Activated gamma-delta T cell treated with anti-CD3 and anti-CD28 coated beads, Interleukin-2, amount 50 U/mL, for 16 hours (primary cell): Measurements from ENCODE around the gene ASB3.
"Not testable (repeated sequence)": the region's sequence is repeated elsewhere in the genome, so short reads cannot be mapped to it uniquely, and the experiment has no call there.

ENCODE experiments used
- DNase-seq: peaks from one replicate; pipeline ENCODE4 v3.0.0-alpha.2; 2020; ENCODE audit warnings: low read depth

The ASB3 gene, protein sequence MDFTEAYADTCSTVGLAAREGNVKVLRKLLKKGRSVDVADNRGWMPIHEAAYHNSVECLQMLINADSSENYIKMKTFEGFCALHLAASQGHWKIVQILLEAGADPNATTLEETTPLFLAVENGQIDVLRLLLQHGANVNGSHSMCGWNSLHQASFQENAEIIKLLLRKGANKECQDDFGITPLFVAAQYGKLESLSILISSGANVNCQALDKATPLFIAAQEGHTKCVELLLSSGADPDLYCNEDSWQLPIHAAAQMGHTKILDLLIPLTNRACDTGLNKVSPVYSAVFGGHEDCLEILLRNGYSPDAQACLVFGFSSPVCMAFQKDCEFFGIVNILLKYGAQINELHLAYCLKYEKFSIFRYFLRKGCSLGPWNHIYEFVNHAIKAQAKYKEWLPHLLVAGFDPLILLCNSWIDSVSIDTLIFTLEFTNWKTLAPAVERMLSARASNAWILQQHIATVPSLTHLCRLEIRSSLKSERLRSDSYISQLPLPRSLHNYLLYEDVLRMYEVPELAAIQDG

DNA sequence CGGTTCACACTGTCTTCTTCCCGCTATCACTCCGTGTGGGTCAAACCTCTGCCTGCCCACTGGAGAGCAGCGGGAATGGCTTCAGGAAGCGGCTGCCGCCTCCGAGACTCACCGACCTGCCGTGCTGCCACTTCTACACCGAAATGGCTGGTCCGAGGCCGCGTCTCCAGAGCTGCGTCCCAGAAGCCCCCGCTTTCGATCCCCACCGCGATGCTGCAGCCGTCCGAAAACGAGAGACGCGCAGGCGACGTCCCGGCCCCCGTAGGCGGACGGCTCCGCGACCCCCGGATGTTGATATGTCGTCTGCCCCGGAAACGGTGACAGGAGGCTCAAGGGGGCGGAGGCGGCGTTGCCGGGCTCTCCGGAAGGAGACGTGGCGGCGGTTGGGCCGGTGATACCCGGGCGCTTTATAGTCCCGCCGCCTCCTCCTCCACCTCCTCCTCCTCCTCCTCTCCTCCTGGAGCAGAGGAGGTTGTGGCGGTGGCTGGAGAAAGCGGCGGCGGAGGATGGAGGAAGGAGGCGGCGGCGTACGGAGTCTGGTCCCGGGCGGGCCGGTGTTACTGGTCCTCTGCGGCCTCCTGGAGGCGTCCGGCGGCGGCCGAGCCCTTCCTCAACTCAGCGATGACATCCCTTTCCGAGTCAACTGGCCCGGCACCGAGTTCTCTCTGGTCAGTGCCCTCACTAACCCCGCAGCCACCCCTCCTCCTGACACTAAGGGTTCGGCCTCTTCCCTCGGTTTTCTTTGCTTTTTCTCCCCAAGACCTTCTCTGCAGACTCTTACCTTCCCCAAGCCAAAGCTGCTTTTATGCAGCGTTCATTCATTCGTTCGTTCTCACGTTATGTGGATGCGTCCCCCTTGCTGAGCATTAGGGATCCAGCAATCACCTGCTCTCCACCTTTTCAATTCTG, at the start of gene ASB3, which contains the start of gene ERLEC1:
TSS of gene ASB3 (minus strand) at position 249 of the 909 bp plus-strand sequence. CDS start 21,381 bp downstream, outside the sequence.
TSS of gene ERLEC1 (plus strand) at position 340 of the 909 bp plus-strand sequence. CDS start at position 507, 167 bp downstream.
- DNase-seq = peak; percentile 89

DNA sequence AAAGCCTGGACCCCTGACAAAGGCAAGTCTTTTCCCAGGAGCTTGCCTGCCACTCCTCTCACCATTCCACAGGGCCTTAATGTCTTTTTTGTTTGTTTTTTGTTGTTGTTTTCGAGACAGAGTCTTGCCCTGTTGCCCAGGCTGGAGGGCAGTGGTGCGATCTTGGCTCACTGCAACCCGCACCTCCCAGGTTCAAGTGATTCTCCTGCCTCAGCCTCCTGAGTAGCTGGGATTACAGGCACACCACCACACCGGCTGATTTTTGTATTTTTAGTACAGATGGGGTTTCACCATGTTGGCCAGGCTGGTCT, 43.2 kb upstream of the ASB3 start:
- not testable (repeated sequence) for DNase-seq

DNA sequence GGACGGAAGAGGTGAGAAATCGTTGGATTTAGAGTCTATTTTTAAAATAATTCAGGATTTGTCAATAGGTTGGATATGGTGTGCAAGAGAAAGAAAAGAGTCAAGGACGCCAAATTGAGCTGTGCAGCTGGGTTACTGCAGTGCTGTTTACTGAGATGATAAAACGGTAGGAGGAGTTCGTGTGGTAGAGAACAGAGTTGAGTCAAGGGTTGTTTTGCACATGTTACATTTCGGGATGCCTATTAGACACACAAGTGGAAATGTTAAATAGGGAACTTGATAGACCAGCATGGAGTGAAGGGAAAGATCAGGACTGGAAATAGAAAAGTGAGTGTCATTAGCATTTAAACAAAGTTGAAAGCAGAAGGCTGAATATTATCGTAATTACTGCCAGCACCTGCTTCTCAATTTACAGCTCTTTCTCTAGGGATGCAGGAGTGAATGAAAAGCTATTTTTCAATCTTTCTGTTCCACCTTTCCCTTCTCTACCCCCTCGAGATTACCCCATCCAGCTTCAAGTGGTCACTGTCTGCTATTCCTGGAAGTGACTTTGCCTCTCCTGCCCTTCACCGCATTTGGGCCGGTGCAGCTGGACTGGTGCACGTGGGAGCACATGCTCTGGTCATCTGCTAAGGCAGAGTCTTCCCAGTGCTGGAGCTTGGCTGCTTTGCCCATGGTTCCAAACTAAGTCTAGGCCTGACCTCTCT, 42.7 kb upstream of the ASB3 start:
- DNase-seq = no peak

DNA sequence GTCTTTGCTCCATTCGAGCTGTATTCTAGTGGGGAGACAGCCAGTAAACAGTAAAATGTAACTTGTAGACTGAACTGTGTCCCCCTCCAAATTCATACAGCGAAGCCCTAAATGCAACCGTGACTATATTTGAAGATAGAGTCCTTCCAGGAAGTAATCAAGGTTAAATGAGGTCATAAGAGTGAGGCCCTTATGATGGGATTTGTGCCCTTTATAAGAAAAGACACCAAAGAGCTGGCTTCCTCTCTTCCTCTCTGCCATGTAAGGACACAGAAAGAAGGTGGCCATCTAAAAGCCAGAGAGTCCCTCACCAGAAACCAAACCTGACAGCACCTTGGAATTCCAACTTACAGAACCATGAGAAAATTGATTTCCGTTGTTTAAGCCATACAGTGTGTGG, 41.6 kb upstream of the ASB3 start:
- DNase-seq = no peak

DNA sequence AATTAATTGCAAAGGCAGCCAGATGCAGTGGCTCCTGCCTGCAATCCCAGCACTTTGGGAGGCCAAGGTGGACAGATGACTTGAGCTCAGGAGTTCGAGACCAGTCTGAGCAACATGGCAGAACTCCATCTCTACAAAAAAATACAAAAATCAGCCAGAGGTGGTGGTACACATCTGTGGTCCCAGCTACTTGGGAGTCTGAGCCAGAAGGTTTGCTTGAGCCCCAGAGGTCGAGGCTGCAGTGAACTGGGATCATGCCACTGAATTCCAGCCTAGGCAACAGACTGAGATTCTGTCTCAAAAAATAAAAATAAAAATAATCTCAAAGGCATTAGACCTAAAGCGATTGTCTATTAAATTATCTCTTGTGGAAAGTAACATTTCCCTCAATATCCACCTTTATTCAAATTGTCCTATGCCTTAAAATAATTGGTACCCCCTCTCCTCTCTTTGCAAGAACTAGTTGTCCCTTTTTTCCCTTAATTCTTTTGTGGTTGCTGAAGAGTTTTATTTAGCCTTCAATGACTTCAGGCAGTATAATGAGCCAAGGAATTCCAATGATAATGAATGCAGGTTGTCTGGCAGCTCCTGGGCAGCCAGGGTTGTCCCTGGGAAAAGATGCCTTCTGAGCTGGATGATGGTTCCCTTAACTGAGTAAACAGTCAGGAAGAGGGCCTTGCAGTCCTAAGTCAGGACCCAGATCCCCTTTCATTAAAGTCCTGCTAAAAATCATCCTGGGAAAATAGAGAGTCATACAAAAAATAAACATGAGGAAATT, 40.8 kb upstream of the ASB3 start:
- DNase-seq = no peak

DNA sequence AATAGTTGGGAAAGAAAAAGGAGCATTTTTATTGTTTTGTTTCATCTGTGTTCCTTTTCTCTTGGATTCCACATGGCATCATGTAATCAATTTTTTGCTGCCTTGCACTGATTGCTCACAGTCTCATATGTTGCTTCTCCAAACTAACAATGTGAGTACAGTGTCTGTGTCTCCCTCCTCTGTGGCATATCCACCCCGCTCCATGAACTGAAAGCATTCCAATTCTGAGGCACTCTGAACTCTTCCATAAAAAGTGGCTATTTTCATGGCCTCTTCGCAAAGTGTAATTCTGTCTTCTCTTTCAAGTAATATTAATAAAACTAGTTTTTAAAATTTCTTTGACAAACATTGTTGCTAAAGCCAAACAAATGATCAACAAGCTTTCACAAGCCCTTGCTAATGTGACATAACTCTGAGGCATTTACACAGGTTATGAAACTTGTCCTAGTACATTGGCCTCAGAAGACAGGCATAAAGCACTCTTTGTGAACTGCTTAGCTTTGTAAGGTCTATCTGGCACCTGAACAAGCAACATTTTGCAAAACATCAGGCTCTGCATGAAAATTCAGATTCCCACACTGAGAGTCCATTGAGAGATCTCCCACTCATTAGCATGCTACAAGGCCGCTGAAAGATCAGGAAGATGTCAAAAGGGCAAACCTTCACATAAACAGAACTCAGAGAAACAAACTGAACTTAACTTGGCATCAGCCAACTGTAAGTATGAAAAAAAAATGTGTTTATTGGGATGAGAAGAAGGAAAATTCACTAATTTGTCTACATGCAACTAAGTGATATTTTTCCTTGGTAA, 40.0 kb upstream of the ASB3 start:
- DNase-seq = no peak

DNA sequence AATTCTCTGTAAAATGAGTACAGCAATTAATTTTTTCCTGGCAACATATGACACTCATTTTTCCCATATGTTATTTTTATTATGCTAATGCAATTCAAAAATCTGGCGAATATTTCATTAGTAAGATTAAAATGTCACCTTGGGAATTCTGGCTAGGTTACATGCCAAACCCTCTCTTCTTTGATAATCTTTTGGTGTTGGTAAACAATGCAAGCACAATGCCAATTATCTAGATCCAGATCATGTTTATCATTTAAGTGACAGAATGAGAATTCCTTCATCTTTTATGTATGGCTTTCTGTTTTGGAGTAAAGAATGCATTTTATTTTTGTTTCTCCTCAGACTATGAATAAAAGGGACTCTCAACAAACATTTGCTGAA, 39.3 kb upstream of the ASB3 start:
- no peak for DNase-seq

DNA sequence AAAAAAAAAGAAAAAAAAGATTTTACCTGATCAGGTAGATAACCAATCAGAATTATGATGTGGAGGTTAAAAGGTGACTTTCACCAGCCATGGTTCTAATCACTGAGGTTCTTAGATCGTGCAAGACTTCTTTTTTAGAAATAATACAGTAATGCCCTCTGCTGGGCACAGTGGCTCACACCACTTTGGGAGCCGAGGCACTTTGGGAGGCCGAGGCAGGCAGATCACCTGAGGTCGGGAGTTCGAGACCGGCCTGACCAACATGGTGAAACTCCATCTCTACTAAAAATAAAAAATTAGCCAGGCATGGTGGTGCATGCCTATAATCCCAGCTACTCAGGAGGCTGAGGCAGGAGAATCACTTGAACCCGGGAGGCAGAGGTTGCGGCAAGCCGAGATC, 36.9 kb upstream of the ASB3 start:
- not testable (repeated sequence) for DNase-seq

DNA sequence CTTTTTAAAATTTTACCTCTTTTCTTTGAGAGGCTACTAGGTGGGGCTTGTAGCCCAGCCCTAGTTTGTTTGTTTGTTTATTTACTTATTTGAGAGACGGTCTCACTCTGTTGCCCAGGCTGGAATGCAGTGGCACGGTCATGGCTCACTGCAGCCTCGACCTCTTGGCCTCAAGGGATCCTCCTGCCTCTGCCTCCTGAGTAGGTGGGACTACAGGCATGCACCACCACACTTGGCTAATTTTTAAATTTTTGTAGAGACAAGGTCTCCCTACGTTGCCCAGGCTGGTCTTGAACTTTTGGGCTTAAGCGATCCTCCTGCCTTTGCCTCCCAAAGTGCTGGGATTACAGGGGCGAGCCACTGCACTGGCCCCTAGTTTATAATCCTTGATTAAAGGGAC, 35.1 kb upstream of the ASB3 start:
- no peak for DNase-seq

DNA sequence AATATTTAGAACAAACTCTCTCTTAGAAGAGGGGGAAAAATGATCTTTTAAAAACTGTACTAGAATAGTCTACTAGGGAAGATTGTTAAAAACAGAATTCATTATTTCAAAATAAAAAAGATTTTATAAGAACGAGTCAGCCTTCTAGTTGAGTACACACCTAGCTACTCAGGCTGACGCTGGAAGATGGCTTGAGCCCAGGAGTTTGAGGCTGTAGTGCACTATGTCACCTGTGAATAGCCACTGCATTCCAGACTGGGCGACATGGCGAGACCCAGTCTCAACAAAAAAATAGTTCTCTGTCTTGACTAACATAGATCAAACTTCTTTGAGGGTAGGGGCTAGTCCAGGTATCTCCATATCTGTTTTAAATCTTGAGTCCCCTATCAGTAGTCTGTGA, 34.0 kb upstream of the ASB3 start:
- no peak for DNase-seq

DNA sequence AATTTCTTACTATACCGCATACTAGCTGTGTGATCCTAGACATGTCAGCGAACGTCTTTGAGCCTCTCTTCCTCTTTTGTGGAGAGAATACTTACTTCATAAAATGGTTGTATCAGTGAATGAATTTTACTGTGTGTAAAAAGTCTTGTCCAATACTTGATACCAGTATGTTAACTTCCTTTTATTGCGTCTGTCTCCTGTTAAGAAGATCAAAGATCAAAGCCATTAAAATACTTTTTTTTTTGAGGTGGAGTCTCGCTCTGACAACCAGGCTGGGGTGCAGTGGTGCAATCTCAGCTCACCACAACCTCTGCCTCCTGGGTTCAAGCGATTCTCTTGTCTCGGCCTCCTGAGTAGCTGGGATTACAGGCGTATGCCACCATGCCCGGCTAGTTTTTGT, 33.3 kb upstream of the ASB3 start:
- no peak for DNase-seq

DNA sequence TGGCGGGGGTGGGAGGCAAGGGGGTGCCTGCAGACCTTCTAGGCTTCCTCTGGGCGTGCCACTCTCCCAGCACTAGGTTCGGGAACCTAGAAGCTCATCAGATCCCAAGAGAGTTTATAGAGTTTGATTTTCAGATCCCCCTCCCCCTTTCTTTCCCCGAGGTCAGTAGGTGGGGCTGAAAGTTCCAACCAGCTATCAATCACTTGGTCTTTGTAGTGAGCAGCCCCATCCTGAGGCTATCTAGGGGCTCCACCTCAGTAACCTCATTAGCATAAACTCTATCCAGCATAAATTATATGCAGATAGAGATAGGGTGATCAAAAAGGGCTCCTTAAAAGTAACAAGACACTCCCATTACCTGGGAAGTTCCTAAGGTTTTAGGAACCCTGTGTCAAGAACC, 32.9 kb upstream of the ASB3 start:
- no peak for DNase-seq

DNA sequence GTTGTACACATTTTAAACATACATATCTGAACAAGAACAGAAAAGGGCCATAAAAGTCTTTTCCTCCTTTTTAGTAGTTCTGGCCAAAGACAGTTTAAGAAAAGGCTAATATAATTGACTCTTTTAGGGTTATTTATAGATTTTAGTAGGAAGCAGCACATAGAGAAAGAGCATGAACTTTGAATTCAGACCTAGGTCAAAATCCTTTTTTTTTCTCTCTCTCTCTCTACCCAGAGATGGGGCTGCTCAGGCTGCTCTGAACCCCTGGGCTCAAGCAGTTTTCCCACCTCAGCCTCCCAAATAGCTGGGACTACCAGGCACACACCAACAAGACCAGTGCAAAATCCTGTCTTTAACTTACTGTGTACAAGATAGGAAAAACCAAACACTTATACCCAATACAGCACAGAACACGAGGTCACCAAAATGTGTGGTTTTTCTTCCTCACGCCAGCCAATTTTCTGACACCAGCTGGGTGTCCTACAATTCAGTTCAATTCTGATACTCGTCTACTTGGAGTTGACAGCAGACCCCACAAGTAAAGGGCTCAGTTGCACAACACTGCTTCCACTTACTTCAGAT, 32.2 kb upstream of the ASB3 start:
- DNase-seq = no peak

DNA sequence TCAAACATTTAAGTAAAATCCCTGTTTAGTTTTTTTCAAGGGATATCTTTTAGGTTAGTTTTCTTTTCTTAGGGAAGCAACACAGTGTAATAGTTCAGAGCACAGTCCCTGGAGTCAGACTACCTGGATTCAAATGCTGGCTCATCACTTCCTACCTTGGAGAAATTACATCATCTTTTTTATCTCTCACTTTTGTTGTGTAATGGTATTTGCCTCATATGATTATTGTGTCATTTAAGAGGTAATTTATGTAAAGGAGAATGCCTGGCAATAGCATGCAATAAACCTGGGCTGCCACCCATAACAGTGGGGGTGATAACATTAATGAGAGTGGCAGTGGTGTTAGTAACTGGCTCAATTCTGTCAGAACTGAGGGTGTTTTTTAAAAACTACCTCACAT, 26.4 kb upstream of the ASB3 start:
- no peak for DNase-seq

DNA sequence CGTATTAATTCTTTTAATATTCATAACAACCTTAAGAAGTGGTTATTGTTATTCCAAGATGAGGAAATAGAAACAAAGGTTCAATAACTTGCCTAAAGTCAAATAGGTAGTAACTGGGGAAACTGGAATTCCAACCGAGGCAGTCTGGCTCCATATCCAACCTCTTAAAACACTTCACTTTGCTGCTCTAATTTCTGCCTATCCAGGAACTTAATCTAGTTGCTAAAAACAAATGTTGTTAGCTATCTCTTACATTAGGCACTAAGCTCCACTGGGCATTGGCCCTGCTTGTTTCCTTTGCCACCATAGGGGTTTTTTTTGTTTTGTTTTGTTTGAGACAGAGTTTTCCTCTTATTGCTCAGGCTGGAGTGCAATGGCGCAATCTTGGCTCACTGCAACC, 24.8 kb upstream of the ASB3 start:
- no peak for DNase-seq

DNA sequence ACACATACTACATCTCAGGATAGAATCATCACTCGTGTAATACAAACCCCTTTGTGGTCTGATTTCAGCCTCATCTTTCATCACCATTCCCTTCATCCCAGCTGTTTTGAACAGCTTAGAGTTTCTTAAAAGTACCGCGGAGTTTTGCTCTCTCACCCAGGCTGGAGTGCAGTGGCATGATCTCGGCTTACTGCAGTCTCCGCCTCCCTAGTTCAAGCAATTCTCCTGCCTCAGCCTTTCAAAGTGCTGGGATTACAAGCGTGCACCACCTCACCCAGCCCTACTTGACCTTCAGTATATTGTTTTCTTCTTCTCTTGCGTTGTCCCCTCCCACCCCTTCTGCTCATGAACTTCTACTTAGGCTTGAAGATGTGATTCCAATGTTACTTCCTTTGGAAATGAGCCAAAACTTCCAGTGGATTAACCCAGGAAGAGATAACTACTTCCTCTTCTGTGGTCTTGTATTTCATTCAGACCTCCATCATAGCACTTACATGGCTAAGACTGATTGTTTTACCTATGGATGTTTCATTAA, 15.9 kb upstream of the ASB3 start:
- DNase-seq = no peak

DNA sequence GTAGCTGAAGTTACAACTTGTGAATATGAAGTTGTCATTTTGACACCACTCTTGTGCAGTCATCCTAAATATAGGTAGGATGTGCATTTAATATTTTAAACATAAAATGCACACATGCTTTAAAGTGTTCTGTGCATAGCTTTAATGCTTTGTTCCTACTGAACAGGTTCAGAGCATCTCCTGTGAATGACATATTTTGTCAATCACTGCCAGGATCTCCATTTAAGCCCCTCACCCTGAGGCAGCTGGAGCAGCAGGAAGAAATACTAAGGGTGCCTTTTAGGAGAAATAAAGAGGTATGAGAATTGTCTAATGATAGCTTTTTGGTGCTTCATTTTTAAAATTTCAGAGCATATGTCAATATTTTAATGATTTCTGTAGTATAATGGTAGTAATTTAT, 14.8 kb upstream of the ASB3 start:
- no peak for DNase-seq

DNA sequence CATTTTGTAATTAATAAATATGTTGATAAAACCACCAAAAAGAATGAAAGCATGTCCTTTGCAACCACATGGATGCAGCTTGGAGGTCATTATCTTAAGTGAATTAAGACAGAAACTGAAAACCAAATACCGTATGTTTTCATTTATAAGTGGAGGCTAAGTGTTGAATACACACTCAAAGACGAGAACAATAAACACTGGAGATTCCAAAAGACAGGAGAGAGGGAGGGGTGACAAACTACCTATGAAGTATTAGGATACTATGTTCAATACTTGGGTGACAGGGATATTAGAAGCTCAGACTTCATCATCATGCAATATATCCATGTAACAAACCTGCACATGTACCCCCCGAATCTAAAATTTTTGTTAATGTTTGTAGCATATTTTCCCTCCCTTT, 7.1 kb upstream of the ASB3 start:
- DNase-seq = no peak

DNA sequence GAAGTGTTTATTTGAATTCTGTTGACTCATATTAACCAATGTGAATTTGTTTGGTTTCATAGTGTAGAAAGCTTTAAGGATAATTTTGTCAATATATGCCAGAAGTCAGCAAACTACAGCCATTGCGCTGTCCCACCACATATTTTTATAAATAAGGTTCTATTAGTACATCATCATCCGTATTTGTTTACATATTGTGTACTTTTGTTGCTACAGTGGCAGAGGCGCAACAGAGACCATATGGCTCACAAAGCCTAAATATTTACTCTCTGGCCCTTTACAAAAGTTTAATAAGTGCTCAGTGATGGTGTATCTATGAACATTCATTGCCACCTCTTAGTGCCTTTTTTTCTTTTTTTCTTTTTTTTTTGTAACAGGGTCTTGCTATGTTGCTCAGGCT, 6.5 kb upstream of the ASB3 start:
- no peak for DNase-seq
